C4-2B (cell line): ENCODE measurements around the gene NUP35.
"Not testable (repeated sequence)": the region's sequence is repeated elsewhere in the genome, so short reads cannot be mapped to it uniquely, and the experiment has no call there.

Source experiments
- H3K27ac ChIP-seq: fragments of 450-650 bp; 2 replicates; pipeline ENCODE4 v1.5.1; 2017
- CTCF ChIP-seq: fragments of 450-650 bp; conservative IDR thresholded peaks from 2 replicates; pipeline ENCODE4 v1.5.1; 2017; ENCODE audit warnings: mild to moderate bottlenecking
- ZFX ChIP-seq: fragments of 450-650 bp; IDR thresholded peaks from 2 replicates; pipeline ENCODE4 v1.6.1; 2017

NUP35 gene

GRCh38 chr2:183134016-183134415 lies 9.8 kb downstream of the NUP35 start:
- TF ChIP-seq CTCF (no peak), ZFX (no peak)
- H3K27ac ChIP-seq: no peak overlapping the region

- TF ChIP-seq CTCF (no peak), ZFX (no peak)
Observed at GRCh38 chr2:183148955-183149354, 24.7 kb downstream of the NUP35 start.

GRCh38 chr2:183149489-183149888 lies 25.2 kb downstream of the NUP35 start:
- H3K27ac ChIP-seq: no peak overlapping the region
- no peak for TF ChIP-seq CTCF
- TF ChIP-seq ZFX: no peak

More at GRCh38 chr2:183148955-183149354, 24.7 kb downstream of the NUP35 start:
- H3K27ac ChIP-seq: no peak overlapping the region

- not testable (repeated sequence) for H3K27ac ChIP-seq
Observed at GRCh38 chr2:183152280-183152679, 28.0 kb downstream of the NUP35 start.

GRCh38 chr2:183153967-183154366 lies 29.7 kb downstream of the NUP35 start:
- TF ChIP-seq ZFX: no peak
- no peak for TF ChIP-seq CTCF
- H3K27ac ChIP-seq: no peak overlapping the region

- not testable (repeated sequence) for H3K27ac ChIP-seq
Observed at GRCh38 chr2:183154772-183155171, 30.5 kb downstream of the NUP35 start.

- H3K27ac ChIP-seq: no peak overlapping the region
- no peak for TF ChIP-seq CTCF
- no peak for TF ChIP-seq ZFX
Observed at GRCh38 chr2:183157131-183157530, 32.9 kb downstream of the NUP35 start.

GRCh38 chr2:183162362-183162761 lies 38.1 kb downstream of the NUP35 start:
- TF ChIP-seq ZFX: no peak
- H3K27ac ChIP-seq: no peak overlapping the region

- no peak for TF ChIP-seq ZFX
- TF ChIP-seq CTCF: no peak
Observed at GRCh38 chr2:183163821-183164649, 39.8 kb downstream of the NUP35 start.

More at GRCh38 chr2:183163821-183164649, 39.8 kb downstream of the NUP35 start:
- H3K27ac ChIP-seq: no peak overlapping the region
